Activated naive CD4-positive, alpha-beta T cell treated with anti-CD3 and anti-CD28 coated beads, Interleukin-2, amount 50 U/mL, for 72 hours (primary cell): ENCODE results near the gene TTBK2. TPM values are rescaled to one million over a fixed set of nuclear protein-coding genes. Genes with fewer than 3 reads are reported as not detected.
A peak's percentile ranks its signal among the peaks of the same experiment; 100 is the strongest.

Experiments
- ATAC-seq, 2 donors: fragments of 150-1000 bp; cut with Tn5 transposase; 2 replicates each; pipeline ENCODE4 v1.10.0; 2021; ENCODE audit warnings: mild to moderate bottlenecking in 2 of 2, moderate library complexity in 2 of 2
- DNase-seq, 2 donors: peaks; one replicate each; pipeline ENCODE4 v3.0.0; 2021 to 2022; ENCODE audit warnings: low spot score in 2 of 2
- H3K27ac Mint-ChIP-seq, 2 donors: one replicate each; pipeline ENCODE4 v1.8.0; 2022; ENCODE audit warnings: mild to moderate bottlenecking in 2 of 2, mixed read lengths in 2 of 2
- H3K36me3 Mint-ChIP-seq, 2 donors: one replicate each; pipeline ENCODE4 v1.8.0; 2022; ENCODE audit warnings: mixed read lengths in 2 of 2
- H3K9me3 Mint-ChIP-seq, 2 donors: one replicate each; pipeline ENCODE4 v1.8.0; 2022; ENCODE audit warnings: mixed read lengths in 2 of 2
- total RNA-seq, 2 donors: library from RNA; stranded (reverse); gene quantifications; one replicate each; pipeline ENCODE4 v1.2.3, GENCODE V29; 2022

Gene TTBK2
- total RNA-seq, 2 donors from 2014 or later, result 13.5 to 17.1 TPM

DNA sequence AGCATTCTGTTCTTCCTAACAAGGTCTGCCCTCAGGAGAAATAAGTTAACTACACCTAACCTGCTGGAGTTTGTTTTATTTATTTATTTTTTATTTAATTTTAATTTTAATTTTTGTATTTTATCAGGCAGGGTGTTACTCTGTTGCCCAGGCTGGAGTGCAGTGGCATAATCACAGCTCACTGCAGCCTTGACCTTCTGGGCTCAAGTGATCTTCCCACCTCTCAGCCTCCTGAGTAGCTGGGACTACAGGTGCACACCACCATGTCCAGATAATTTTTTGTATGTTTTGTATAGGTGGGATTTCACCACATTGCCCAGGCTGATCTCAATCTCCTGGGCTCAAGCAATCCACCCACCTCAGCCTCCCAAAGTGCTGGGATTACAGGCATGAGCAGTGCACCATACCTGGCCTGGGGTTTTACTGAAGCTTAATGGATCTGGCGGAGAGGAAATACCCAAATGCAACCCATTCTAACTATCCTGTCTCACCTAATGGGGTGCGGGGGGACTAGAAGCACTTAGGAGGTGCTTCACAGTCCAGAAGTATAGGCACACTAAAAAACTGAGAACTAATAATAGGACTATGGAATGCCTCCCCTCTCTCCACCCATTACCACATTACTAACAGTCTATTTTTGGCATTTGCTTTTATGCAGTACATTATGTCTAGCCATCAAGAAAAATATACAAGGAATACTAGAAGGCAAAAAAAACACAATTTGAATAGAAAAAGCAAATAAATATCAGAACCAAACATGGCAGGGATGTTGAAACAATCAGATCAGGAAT lies 61.4 kb downstream of the TTBK2 start:
- ATAC-seq (no peak), DNase-seq (no peak)
- Mint-ChIP-seq H3K27ac (peak overlapping the region in 1 of 2 donors; percentile 2), H3K9me3 (no peaks in the 10 kb centered on the region), H3K36me3 (peaks cover 0 to 15% of the 10 kb centered on the region in 2 donors)

- peaks cover 0 to 15% of the 10 kb centered on the region in 2 donors for H3K36me3 Mint-ChIP-seq
- no peak overlapping the region for H3K27ac Mint-ChIP-seq
- DNase-seq (no peak), ATAC-seq (no peak)
- no peaks in the 10 kb centered on the region for H3K9me3 Mint-ChIP-seq
Measured at GRCh38 chr15:42858540-42858939, 62.0 kb downstream of the TTBK2 start.

- no peak overlapping the region for H3K27ac Mint-ChIP-seq
- ATAC-seq (no peak), DNase-seq (no peak)
- no peaks in the 10 kb centered on the region for H3K9me3 Mint-ChIP-seq
- no peaks in the 10 kb centered on the region for H3K36me3 Mint-ChIP-seq
Measured at GRCh38 chr15:42854576-42854975, 66.0 kb downstream of the TTBK2 start.

- no peak for DNase-seq
- Mint-ChIP-seq H3K9me3 (no peaks in the 10 kb centered on the region), H3K27ac (no peak overlapping the region), H3K36me3 (no peaks in the 10 kb centered on the region)
- no peak for ATAC-seq
Measured at GRCh38 chr15:42849836-42850235, 70.7 kb downstream of the TTBK2 start.

- ATAC-seq (no peak), DNase-seq (no peak)
- Mint-ChIP-seq H3K9me3 (no peaks in the 10 kb centered on the region), H3K27ac (no peak overlapping the region), H3K36me3 (no peaks in the 10 kb centered on the region)
Measured at GRCh38 chr15:42848846-42849245, 71.7 kb downstream of the TTBK2 start.

DNA sequence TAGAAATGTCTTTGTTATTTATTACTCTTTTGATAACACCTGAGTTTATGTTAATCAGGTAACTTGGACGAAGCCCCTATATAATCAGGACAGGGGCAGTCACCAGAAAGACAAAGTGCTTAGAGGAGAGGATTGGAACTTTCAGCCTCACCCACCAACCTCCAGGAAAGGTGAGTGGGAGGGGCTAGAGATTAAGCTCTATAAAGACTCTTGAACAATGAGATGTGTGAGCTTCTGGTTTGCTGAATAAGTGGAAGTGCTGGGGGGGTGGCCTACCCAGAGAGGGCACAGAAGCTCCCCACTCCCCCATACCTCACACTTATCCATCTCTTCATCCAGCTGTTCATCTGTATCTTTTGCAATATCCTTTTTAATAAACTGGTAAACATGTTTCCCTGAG lies 73.9 kb downstream of the TTBK2 start:
- Mint-ChIP-seq H3K36me3 (no peaks in the 10 kb centered on the region), H3K27ac (peak overlapping the region in 1 of 2 donors; percentile 74), H3K9me3 (no peaks in the 10 kb centered on the region)
- DNase-seq (no peak), ATAC-seq (no peak)

GRCh38 chr15:42845581-42845980 lies 75.0 kb downstream of the TTBK2 start:
- DNase-seq (no peak), ATAC-seq (no peak)
- no peaks in the 10 kb centered on the region for H3K9me3 Mint-ChIP-seq
- H3K36me3 Mint-ChIP-seq, result no peaks in the 10 kb centered on the region
- no peak overlapping the region for H3K27ac Mint-ChIP-seq

DNA sequence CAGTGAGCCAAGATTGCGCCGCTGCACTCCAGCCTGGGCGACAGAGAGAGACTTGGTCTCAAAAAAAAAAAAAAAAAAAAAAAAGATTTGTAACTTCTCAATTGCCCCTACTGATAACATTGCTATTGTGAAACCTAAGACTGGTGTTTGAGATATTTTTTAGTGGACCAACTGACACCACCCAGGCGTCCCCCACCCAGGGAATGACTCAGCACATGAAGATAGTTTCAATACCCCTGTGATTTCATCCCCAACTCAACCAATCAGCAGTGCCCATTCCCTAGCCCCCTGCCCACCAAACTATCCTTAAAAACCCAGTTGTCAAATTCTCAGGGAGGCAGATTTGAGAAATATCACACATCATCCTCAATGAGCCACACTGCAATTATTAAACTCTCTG lies 76.9 kb downstream of the TTBK2 start:
- Mint-ChIP-seq H3K27ac (no peak overlapping the region), H3K9me3 (no peaks in the 10 kb centered on the region), H3K36me3 (no peaks in the 10 kb centered on the region)
- ATAC-seq, result no peak
- DNase-seq, result no peak

DNA sequence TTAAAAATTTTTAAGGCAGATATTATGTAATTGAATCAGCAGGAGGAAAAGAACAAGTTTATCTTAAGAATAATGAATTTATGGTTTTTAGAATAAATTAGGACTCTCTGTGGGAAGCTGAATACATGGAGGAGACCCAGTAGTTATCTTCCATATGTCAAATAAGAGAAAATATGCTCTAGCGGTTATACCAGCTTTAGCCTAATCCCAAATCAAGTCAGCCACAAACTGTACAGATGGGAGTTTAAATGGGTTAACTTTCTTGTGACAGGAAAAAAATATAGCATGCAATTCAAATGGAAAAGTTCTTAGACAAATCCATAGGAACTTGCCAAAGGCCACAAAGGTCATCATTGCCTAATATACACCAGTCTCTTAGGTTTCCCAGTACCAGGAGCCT lies 84.3 kb downstream of the TTBK2 start:
- no peak overlapping the region for H3K27ac Mint-ChIP-seq
- no peak for ATAC-seq
- no peak for DNase-seq
- H3K36me3 Mint-ChIP-seq, result no peaks in the 10 kb centered on the region
- H3K9me3 Mint-ChIP-seq, result no peaks in the 10 kb centered on the region

DNA sequence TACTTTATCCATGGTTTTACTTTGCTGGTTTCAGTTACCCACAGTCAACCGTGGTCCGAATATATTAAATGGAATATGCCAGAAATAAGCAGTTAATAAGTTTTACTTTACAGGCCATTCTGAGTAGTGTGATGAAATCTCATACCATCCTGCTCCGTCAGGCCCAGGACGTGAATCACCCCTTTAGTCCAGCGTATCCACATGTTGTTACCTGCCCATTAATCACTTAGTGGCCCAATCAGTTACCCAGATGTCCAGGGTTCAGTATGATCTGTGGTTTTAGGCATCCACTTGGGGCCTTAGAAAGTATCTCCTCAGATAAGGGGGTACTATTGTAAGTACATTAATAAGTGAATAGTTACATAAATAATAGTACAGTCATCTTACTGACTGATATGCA lies 88.0 kb downstream of the TTBK2 start:
- ATAC-seq (no peak), DNase-seq (no peak)
- no peak overlapping the region for H3K27ac Mint-ChIP-seq
- H3K36me3 Mint-ChIP-seq, result no peaks in the 10 kb centered on the region
- no peaks in the 10 kb centered on the region for H3K9me3 Mint-ChIP-seq

DNA sequence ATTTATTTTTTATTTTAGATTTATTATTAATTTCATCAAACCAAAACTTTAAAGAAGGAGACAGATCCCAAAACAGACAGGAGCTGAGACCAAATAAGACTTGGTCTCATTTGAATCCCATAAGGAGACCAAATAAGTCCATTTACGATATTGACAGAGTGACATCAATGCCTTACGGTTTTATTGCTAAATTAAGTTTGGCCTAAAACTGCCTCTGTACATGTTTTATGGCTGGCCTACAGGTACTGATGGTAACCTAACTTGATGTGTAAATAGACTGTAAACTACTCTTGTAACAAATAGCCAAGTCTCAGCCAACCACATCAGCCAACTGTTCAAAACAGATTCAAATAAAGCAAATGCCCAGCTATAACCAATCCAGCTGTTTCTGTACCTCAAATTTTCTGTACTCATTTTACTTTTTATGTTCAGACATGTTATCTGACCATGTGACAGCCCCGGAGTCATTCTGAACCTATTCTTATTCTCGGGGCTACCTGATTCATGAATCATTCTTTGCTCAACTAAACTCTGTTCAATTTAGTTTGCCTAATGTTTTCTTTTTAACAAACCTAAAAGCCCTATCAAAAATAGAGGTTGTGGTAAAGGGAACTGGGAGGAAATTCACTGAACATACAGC lies 94.2 kb downstream of the TTBK2 start:
- H3K27ac Mint-ChIP-seq, result no peak overlapping the region
- H3K36me3 Mint-ChIP-seq, result no peaks in the 10 kb centered on the region
- DNase-seq, result no peak
- peak in 1 of 2 donors; percentile 58 for ATAC-seq
- no peaks in the 10 kb centered on the region for H3K9me3 Mint-ChIP-seq

GRCh38 chr15:42825599-42825998 lies 95.0 kb downstream of the TTBK2 start:
- H3K9me3 Mint-ChIP-seq, result no peaks in the 10 kb centered on the region
- H3K27ac Mint-ChIP-seq, result no peak overlapping the region
- DNase-seq (no peak), ATAC-seq (no peak)
- no peaks in the 10 kb centered on the region for H3K36me3 Mint-ChIP-seq

DNA sequence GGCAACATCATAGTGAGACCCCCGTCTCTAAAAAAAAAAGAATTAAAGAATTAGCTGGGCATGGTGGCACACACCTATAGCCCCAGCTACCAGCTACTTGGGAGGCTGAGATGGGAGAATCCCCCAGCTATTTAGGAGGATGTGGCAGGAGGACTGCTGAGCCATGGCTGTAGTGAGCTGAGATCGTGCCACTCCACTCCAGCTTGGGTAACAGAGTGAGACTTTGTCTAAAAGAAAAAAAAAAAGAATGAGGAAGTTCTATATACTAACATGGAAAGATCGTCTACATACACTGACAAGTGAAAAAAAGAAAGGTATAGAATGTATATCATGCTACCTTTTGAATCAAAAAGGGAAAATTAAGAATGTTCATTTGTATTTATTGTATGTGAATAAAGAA lies 99.8 kb downstream of the TTBK2 start:
- Mint-ChIP-seq H3K36me3 (no peaks in the 10 kb centered on the region), H3K27ac (peak overlapping the region; percentile 24 to 25)
- ATAC-seq, result no peak

GRCh38 chr15:42819786-42820185 lies 100.8 kb downstream of the TTBK2 start:
- no peak for ATAC-seq
- Mint-ChIP-seq H3K9me3 (no peaks in the 10 kb centered on the region), H3K27ac (no peak overlapping the region), H3K36me3 (no peaks in the 10 kb centered on the region)
- no peak for DNase-seq

More for the DNA sequence above, 99.8 kb downstream of the TTBK2 start:
- DNase-seq, result no peak
- H3K9me3 Mint-ChIP-seq, result no peaks in the 10 kb centered on the region

GRCh38 chr15:42811433-42811832 lies 109.1 kb downstream of the TTBK2 start:
- H3K9me3 Mint-ChIP-seq, result no peaks in the 10 kb centered on the region
- no peak overlapping the region for H3K27ac Mint-ChIP-seq
- no peaks in the 10 kb centered on the region for H3K36me3 Mint-ChIP-seq
- ATAC-seq (no peak), DNase-seq (no peak)

DNA sequence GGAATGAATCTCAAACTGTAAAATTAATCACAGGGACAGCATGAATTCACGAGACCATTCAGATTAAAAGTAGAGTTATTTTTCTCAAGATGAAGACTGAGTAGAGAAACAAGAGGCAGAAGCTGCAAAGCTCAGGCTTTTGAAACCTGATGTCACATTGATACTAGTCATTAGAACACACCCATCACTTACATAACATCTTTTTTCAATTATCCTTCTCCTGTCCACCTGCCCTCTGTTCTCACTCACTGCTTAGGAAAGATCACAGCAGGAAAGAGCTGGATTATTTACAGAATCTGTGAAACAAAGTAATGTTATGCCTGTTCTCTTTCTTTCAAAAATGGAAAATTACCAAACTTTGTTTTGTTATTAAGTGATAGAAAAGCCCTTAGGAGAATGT lies 111.7 kb downstream of the TTBK2 start:
- Mint-ChIP-seq H3K9me3 (no peaks in the 10 kb centered on the region), H3K27ac (no peak overlapping the region), H3K36me3 (no peaks in the 10 kb centered on the region)
- ATAC-seq (no peak), DNase-seq (no peak)

GRCh38 chr15:42805266-42805665 lies 115.3 kb downstream of the TTBK2 start:
- no peaks in the 10 kb centered on the region for H3K36me3 Mint-ChIP-seq
- ATAC-seq (no peak), DNase-seq (no peak)
- H3K9me3 Mint-ChIP-seq, result no peaks in the 10 kb centered on the region
- H3K27ac Mint-ChIP-seq, result no peak overlapping the region

- DNase-seq, result no peak
Measured at GRCh38 chr15:42804739-42805138, 115.8 kb downstream of the TTBK2 start.

More at GRCh38 chr15:42804739-42805138, 115.8 kb downstream of the TTBK2 start:
- no peak for ATAC-seq
- Mint-ChIP-seq H3K36me3 (no peaks in the 10 kb centered on the region), H3K27ac (no peak overlapping the region), H3K9me3 (no peaks in the 10 kb centered on the region)
